Activated T-cell treated with anti-CD3 and anti-CD28 coated beads, Interleukin-2, amount 50 U/mL, for 48 hours (primary cell): ENCODE results near the gene FBLN7.

Source experiments
- DNase-seq, 2 experiments: peaks; one replicate each; pipeline ENCODE4 v3.0.0-alpha.2; 2020

The FBLN7 gene

DNA sequence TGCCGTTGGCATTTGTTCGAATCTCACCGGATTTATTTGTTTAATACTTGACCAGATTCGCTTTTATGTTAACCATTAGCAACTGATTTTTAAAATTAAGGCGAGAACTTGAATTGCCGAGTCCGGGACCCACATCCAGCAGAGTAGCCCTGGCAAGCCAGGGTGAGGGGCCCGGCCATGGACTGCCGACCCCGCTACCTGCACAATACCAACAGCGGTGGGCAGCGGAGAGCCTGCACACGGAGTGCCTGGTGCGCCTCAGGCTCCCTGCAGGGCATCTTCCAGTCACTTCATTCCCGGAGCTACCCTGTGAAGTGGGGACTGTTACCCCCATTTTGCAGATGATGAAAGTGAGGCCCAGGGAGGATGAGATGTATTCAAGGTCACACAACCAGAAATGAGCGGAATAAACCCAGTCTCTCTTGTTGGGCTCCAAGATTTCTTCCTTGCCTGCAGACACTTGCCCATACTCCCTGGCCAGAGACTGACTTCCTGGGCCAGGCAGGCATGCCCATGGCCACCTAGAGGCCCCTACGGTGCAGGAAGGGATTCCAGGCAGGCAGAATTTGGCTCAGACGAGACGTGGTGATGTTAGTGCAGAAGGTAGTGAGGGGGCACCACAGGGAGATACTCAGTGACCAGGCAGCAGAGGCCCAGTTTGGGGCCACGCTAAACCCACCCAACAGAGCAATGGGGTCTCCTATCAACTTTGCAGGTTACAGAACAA, 2.9 kb downstream of the FBLN7 start:
- peak in 1 of 2 experiments; percentile 12 for DNase-seq

DNA sequence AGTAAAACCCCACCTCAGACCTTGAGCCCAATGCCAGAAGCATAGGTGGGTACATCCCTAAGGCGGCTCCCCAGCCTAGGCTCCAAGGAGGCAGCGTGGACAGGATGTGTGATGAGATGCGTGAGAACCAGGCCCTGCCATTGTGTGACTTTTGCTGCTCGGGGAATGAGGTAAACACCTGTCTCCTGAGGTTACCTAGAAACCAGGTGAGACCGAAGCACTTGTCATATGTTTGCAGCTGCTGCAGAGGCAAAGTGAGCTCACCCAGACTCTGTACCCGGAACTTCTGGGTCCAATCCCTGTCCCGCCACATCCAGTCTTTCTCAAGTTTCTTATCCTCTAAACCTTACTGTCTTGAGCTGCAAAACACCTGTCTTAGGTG, 3.4 kb downstream of the FBLN7 start:
- DNase-seq = peak in 1 of 2 experiments; percentile 11

DNA sequence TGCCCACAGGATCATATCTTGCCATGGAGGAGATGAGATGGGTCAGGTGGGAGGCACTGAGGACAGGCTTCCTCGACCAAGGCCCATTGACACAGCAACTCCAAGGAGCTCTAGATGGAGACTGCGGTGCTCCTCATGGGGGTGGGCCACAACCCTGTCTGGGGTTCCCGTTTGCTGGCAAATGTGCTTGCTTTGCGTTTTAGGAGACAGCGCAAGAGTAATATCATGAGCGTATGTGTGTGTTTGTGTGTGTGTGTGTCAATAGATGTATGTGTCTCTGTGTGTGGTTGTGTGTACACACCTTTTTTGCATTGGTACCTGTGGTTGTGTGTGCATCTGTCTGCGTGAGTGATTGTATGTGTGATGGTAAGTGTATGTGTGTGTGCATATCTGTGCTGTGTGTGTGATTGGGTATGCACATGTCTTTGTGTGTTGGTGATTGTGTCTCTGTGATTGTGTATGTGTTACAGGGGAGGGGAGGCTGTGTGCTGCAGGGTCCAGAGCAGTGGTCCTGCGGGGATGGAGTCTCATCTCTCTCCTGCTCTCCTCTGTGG, 4.4 kb downstream of the FBLN7 start:
- DNase-seq = peak in 1 of 2 experiments; percentile 12

DNA sequence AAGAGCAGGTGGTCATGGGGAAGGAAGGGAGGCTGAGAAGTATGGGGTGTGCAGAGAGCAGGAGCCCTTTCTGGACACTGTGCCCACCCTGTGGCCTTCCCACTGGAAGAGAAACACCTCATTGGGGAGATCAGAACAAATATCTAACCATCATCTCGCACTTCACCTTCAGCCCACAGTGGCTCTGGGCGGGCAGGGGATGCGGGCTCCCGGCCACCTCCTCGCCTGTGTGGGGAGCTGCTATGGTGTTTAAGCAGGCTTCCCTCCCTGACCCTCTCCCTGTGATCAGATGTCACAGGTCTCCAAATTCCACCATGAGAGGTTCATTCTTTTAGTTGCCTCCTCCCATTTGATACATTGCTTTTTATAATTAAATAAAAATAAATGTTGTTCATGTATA, 5.0 kb downstream of the FBLN7 start:
- DNase-seq = no peak

DNA sequence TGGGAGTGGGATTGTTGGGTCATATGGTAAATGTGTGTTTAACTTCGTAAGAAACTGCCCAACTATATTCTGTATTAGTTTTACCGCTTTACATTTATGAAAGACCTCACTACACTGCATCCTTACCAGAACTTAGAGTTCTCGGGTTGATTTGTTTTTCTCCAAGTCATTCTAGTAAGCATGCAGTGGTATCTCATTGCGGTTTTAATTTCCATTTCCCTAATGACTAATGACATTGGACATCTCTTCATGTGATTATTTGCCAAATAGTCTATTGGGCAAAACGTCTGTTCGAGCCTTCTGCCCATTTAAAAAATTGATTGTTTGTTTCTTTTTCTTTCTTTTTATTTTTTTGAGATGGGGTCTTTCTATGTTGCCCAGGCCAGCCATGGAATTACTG, 6.8 kb downstream of the FBLN7 start:
- no peak for DNase-seq

DNA sequence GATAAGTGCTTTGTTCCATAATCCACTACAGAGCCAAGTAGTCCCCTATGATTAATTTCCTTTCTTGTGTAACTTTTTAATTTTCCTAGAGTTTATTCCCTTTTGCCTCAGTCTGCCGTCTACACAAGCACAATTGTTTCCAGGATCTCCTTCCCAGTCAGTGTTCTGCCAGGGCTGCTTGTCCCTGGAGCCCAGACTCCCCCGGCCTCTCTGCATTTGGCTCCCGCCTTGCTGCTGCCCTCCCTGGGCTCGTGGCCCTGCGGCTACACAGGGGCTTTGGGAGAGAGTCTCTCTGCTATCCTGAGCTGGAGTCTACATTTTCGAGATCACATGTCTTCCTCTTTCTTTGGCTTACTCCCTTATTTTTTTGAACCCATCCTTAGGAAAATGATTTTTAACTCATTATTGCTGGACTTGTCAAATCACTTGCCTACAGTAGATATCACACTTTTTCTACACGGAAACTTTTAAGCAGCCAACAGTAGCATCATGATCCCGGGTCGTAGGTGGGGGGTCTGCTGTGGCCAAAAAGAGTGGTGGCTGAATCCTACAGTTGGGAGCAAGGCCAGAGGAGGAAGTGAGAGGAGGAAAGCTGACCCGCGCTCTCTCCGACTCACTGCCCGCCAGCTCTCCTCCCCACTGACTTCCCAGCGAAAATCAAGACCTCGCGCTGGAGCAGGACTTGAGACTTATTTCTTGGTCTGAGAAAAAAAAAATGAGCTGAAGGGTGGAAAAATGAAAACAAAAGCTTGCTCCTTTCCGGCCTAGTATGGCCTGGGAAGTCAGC, 9.4 kb downstream of the FBLN7 start:
- DNase-seq = no peak

DNA sequence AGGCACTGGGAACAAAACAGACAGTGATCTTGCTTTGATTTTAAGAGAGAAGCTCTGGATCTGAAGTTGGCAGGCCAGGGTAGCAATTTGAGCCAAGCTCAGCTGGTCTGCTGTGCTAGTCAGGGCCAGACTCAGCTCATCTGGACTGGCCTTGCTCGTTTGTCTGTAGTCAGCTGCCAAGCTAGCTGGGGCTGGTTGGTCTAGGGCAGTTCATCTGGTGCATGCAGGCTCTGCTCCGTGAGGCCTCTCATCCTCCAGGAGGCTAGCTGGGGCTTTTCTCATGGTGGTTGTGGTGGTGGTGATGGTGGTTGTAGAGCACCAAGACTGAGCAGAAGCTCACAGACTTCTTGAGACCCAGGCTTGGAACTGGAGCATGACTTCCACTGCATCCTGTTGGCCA, 10.3 kb downstream of the FBLN7 start:
- DNase-seq = no peak

DNA sequence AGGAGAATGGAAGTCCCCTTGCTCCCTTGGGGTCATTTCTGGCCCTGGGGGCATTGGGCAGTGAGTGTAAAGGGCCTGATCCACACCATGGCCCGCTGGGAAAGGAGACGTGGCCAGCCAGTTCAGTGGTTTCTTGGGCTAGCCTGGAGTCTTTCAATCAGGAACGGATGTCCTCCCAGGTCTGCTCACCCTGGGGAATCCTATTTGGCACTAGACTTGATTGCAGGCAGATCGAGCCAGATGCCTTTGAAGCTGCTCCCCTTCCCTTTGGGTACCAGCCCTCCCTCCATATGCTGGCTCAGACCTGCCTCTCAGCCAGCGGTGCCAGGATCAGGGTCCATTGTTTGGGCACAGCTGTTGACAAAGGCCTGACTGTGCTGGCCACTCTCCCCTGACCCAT, 11.0 kb downstream of the FBLN7 start:
- DNase-seq = no peak

DNA sequence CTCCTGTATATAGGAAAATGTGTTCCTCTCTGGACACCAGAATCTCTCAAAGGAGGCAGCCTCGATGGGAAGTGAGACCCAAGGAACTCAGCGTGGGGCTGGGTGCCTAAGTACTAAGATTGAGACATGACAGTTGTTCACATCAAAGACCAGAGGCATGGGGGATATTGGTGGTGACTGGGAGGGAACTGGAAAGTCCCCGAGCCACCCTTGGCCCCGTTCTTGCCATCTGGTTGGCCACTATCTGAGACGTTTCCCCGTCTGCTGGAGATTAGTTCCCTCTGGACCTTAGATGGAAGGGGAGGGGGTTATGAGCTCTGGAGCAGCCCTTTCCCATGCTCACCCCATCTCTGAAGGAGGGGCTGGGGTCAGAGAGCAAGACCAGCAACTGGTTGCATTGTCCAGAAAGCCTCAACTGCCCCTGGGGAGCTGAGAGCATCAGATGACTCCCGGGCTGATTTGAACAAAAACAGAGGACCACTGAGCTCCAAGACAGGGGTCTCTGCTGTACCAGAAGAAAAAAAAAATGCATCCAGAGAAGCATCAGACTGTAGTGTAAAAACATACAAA, 11.8 kb downstream of the FBLN7 start:
- peak in 1 of 2 experiments; percentile 10 for DNase-seq

DNA sequence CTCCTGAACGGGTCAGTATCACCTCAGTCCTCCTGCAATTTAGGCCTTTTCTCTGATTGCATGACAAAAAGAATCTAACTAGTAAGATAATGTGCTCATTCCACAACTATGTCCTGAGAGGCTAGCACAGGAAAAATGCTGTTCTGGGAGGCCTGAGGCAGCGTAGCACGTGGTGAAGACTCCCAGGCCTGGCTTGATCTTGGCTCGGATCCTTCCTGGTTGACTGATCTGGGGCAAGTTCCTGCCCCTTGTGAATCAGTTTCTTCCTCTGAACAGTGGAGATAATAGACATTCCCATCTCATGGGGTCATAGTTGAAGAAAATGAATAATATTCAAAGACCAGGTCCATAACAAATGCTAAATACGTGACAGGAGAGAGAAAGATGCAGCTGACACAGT, 12.3 kb downstream of the FBLN7 start:
- DNase-seq = no peak

DNA sequence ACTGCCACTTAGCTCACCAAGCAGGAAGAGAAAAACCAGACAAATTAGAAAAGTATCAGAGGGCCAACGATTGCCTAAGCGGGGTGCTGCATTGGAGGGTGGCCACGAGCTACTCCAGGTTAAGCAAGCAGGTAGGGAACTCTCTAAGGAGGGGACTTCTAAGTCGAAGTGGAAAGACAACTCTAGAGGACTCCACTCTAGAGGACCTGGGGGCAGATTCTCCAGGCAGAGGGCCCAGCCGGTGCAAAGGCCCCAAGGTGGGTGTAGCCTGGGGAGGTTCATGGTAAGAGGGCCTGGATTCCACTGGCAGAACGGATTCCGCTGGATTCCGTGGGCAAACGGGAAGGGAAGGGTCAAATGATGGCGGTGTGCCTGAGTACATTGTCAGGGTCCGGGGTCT, 12.7 kb downstream of the FBLN7 start:
- DNase-seq = peak in 1 of 2 experiments; percentile 4

DNA sequence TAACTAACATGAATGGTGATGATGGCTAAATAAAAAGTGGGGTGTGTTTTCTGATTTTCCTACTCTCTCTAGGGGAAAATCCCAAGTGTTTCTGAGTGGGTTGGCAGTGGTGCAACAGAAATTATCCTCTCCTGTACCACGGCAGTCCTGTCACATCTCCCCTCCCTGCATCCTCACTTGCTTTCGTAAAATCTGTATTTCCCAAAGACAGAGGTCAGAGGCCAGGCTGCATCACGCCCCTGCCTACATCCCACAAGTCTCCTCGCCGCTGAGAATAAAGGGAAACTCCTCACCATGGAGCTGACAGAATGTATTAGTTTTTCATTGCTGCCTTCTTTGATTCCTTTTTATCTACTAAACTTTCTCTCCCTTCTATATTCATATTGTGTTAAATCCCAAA, 13.1 kb downstream of the FBLN7 start:
- no peak for DNase-seq

DNA sequence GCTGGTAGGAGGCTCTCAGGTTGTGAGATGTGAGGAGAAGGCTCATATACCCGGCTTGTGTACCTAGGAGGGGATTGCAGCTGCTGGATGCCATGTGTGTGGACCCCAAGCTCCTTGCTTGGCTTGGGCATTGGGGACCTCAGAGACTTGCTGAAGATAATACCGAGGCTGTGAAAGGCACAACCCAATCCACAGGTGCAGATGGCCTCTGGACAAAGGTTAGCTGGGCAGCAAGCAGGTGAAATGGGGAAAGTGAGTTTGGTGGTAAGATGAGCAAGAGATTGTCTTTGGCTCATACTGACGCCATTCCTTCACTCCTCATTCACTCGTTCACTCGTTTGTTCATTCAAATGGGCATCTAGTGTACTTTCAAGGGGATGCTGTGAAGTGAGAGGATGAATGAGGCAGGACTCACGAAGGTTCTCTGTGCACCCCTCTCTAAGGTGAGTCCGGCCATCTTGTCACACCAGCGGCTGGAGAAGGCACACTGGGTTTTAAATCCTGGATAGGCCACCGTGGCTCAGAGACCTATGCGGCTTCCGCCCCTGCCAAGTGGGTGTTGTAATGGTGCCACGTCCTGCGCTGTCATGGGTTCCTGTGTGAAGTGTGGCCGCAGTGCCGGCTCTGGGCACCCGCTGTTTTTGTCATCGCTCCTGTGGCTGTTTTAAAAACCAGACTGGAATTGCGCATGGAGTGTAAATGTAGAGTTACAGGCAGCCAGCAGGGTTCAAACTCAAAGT, 13.7 kb downstream of the FBLN7 start:
- DNase-seq = peak; percentile 7 to 11

DNA sequence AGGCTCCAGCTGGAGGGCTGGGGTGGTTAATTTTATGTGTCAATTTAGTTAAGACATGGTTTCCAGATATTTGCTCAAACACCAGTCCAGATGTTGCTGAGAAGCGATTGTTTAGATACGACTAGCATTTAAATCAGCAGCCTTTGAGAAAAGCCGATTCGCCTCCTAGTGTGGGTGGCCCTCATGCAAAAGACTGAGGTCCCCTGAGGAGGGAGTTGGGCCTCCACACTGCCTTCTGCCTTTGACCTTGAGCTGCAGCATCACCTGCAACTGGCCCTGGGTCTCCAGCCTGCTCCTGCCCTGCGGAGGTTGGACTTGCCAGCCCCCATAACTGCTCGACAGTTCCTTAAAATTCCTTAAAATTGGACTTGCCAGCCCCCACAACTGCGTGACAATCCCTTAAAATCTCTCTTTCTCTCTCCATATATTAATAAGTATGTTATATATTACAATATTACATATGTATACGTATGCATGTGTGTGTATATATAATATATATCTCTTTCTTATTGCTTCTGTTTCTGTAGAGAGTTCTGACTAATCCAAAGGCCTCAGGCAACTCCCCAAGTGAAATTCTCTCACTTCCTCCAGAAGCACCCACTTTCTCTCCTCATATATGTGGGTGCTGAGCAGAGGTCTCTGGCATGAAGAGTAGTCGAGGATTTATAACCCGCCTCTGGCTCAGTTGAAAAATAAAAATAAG, 14.4 kb downstream of the FBLN7 start:
- DNase-seq = peak; percentile 10

DNA sequence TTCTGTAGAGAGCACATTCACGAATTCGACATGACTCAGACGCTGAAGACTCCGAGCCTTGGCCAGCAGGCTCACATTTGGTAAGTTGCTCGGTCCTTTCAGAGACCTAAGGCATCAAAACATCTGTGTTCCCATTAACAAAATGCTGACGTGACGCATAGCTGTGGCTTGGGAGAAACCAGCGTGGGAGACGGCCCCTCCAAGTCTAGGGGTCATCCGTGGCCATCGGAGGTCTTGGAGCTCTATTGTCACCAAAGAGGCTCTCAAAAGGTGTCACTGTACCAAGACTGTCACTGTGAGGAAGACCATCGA, 14.9 kb downstream of the FBLN7 start:
- no peak for DNase-seq

DNA sequence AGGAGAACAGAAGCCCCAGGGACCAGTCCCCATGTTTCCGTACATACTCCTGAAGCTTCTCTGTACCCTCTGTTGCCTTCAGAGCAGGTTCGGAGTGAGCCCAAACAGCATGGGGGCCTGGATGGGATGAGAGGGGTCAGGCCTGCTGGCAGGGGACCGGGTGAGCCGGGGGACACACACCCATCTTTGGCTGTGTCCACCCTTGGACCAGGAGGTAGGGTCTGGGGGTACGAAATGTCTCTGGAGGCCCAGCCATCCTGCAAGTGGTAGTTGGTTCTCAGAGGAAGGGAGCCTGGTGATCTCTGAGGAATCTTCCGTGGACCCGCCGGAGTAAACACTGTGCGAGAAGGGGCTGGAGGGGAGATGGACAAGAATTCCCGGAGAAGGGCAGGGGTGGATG, 15.3 kb downstream of the FBLN7 start:
- peak in 1 of 2 experiments; percentile 14 for DNase-seq

DNA sequence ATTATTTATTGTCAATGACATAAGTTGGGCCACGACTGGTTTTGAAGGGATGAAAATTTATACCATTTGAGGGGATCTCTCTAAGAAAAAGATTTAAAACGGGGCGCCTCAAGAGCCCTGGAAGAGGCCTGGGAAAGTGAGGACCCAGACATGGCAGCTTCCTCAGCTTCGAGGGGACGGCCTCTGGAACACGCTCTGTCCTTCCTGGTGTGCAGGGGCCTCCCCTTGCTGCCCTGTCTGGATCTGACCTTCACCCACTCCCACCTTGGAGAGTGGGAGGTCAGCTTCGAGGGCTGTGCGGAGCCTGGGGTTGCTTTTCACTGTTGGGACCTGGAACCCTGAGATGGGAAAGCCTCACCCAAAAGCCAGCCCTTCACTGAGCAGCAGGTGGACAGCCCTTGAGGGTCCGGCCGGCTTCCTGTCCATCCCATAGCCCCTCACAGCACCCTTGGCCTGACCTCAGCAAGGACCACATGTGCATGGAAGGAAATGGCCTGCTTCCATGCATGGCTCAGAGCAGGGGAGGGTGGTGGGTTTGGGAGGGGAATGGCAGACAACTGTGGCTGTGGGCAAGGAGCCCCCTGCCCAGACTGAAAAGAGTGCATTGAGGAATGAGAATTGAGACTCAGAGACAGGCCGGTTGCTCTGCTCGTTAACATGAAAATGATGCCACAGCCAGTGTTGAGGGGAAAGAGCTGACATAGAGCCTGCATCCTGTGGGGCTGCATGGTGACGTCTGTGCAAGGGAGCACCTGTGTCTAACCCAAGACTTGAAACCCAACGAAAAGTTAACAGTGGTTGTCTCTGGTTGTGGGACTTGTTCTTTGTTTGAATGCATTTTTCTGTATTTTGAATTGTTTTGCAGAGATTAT, 16.3 kb downstream of the FBLN7 start:
- DNase-seq = peak in 1 of 2 experiments; percentile 39

DNA sequence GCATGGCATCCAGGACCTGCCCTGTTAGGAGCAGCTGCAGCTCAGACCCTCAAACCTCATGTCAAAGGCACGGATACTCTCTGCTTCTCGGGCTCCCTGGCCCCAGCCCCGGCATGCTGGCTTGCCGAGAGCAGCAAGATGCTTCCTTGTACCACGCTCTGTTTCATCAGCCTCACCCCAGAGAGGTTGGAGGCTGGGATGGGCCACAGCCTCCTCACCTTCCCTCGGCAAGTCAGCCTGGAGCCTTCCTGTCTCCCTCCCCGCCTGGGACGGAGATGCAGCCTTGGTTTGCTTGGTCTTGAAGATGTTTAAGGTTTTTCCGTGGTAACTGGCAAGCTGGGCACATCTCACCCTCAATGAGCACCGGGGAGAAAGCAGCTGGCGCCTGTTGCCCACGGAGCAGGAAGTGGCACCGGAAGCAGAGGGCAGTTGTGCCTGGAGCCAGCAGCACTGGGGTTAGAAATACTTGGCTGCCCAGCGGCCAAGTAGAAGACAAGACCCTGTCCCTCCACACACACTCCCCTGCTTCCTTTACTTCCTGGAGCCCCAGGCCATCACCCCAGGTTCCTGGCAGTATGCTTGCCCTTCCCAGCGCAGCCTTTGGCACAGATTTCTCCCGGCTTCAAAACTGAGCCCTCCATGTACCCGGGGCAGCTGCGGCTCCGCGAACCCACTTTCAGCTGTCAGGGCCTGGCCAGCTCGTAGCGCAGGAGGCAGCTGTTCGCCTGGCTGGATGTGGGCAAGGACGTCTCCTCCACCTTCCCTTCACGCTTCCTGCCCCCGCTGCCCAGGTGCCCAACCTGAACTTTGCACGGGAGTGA, 17.4 kb downstream of the FBLN7 start:
- DNase-seq = peak; percentile 57 to 65

DNA sequence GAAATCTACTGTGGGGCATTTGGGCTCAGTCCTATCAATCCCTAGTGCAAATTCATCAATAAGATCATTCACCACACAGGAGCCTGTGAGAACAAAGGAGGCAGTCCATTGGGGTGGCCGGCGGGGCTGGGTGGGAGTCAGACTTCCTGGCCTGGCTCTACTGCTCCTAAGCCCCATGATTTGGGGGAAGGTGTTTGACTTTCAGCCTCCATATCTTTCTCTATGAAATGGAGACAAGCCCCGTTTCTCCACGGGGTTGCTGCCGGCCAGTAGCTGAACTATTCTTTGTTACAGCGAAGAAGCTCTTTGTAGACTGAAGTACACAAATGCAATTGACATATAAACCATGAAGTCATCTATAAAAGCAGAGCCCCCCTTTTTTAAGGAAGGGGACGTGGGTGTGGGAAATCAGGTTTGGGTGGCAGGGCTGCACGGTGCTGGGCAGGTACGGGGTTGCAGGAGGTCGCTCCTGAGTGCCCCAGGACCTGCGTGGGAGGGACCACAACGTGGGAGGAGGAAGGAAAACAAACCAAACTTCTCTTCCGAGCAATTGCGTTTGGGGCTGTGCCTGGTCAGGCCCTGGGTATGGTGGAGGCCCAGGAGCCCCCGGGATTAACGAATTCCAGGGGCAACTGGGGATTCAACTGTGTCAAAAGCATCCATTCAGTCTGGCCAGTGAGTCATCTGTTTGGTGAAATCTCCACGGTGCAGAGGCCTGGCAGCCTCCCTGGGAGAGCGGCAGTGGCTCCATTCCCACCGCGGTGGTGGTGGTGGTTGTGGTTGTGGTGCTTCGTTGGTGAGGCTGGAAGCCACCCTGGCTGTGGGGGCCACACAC, 18.2 kb downstream of the FBLN7 start:
- peak; percentile 69 to 71 for DNase-seq

DNA sequence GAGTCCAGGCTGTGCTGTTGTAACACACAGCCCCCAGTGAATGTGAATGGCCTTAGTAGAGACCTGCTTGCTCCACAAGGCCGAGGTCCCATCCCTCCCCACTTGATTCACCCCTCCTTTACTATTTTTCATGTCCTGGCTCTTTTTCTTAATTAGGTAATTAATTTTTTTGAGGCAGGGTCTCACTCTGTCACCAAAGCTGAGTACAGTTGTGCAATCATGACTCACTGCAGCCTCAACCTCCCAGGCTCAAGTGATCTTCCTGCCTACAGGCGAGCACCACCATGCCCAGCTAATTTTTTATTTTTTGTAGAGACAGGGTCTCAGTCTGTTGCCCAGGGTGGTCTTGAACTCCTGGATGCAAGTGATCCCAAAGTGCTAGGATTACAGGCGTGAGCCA, 19.3 kb downstream of the FBLN7 start:
- peak in 1 of 2 experiments; percentile 16 for DNase-seq
